CD1c-positive myeloid dendritic cell (primary cell): ENCODE measurements around the gene RBM18.

Source experiments
- DNase-seq: peaks from one replicate; pipeline ENCODE4 v3.0.0-alpha.2; 2016; ENCODE audit errors: extremely low spot score

The RBM18 gene

DNA sequence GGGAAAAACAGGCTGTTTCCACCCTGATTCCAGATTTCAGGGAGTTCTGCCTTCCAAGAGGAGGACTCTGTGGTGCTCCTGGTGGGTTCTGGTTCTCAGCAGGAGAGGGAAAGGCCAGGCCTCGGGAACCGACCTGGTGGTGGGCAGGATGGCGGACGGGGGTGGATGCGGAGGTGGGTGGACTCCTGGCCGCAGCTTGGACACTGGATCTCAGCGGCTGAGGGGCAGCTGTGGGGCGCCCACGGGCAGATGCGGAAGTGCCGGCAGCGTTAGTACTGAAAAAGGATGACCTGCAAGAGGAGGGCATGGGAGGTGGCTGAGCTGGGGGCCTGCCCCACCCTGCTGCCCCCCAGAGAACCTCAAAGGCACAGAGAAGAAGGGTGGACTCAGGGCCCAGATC, 60.1 kb downstream of the RBM18 start:
- DNase-seq, result no peak

DNA sequence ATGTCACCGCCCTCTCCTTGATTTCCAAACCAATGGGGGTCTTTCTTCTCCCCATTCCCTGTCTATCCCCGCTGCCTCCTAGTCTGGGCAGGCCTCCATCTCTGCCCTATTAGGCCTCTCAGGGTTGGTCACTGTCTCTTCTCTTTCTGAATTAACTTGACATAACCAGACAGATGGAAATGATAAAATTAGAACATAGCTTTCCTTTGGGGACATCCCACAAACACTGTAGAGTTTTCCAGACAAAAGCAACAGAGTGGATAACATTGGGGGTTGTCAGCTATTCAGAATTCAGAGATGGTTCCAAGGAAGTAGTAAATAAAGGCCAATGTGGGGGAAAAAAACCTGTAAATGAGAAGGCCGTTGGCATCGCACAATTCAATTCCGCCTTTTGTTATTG, 60.6 kb downstream of the RBM18 start:
- no peak for DNase-seq

DNA sequence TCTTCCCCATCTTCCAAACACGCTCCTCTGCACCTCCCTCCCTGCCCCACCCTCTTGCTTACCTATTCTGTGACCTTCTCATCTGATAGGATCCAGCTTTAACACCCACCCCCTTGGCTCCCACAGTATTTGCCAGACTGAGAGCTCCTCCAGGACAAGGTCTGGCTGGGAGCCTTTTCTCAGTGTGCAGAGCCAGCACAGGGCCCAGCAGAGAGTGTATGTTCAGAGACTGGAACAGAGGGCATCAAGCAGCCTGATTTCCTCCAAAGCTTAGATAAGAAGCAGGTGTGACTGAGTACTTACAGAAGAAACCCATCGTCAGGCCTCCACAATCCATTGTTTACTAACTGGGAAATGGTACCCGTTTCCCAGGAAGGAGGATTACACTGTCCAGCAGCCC, 62.5 kb downstream of the RBM18 start:
- DNase-seq, result no peak

DNA sequence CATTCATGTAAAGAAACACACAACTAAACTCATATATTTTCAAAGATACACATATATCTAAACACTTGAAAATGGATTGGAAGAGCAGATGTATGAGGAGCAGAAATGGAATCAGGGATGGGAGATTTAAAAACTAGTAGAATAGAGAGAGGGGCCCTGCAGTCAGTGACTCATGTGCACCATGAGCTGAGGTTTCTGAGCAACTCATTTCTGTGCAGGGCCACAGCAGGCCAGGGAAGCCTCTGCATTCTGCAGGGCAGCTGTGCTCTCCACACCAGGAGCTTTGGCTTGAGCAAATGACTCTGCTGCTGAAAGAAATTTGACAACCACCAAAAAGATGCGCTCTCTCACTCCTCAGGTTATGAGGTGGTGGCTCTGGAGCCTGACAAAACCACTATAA, 63.0 kb downstream of the RBM18 start:
- no peak for DNase-seq

DNA sequence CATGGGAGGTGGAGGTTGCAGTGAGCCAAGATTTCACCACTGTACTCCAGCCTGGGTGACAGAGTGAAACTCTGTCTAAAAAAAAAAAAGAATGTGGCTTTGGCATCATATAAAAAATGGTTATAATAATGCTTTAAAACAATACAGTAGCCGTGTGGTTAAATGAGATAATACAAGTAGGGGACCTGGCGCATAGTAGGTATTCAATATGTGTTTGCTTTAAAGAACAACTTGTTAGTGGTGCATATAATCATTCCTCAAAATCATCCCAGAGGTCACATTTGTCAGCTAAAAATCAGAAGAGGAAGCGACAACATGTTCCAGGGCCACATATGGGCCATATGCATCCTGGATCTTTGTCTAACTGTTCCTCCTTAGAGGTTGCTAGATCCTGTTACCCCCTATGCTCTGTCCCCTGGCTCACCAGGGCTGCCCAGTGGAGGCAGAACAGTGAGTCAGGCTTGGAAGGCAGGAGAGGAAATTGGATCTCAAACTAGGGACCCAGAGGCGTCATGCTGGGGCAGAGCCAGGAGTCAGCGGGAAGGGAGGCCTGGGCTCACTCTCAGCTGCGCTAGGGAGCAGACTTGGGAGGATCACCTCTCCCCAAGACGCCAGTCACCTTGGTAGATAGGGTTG, 63.6 kb downstream of the RBM18 start:
- no peak for DNase-seq

DNA sequence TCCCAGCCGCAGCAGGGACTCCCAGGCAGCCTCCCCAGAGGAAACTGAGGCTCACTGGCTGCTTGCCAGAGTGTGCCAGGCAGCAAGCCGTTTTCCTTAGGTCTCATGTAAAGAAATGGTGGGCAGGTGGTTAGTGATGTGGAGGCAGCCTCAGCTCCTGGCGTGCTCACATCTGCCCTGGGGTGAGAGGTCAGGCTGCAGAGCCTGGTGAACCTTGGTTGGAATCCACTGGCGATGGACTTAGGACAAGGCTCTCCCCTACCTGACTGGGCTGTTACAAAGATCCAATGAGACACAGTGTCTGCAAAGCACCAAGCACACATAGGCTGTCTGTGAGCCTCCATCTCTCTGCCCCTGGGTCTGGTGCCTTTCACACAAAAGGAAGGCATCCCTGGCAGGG, 66.8 kb downstream of the RBM18 start:
- DNase-seq, result no peak

DNA sequence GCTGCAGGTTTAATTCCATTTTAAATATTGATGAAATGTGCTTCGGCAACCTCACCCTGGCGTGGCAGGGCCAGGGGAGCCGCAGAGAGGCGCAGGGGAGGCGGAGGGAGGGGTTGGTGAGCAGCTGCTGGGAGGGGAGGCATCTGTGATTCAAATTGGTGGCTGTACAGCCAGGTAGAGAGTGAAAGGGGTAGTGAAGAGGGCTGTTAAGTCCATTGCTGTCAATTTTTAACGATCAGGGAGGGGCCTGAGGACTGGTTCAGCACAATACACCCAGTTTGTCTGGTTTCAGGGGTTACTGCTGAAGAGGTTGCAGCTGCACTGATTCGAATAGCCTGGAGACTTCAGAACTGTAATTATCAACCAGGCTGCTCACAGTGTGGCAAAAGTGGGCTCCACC, 67.2 kb downstream of the RBM18 start:
- DNase-seq, result no peak

DNA sequence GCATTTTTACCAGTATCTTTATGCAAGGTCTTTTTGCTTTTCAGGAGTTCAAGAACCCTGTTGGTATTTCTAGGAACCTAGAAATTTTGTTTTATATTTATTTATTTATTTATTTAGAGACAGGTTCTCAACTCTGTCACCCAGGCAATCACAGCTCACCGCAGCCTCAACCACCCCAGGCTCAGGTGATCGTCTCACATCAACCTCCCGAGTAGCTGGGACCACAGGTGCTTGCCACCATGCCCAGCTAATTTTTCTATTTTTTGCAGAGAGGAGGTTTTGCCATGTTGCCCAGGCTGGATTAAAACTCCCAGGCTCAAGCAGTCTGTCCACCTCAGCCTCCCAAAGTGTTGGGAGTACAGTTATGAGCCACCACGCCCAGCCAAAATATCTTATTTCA, 68.8 kb downstream of the RBM18 start:
- no peak for DNase-seq

DNA sequence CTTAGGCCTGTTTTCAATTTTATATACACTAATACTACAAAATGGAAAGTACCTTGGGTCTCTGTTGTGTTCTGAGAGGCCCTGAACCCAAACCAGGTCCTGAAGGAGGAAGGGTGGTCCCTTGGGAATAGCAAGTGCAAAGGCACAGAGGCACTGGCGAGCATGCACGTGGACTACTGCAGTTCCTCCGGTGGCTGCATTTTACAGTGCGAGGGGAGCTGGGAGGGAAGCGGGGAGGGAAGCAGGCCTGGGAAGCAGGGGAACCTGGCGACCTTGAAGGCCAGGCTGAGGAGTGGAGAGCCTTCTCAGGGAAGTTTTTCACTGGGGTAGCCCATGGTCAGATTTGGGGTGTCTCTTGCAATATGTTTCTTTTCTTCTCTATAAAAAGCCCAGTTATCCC, 71.0 kb downstream of the RBM18 start:
- DNase-seq, result no peak

DNA sequence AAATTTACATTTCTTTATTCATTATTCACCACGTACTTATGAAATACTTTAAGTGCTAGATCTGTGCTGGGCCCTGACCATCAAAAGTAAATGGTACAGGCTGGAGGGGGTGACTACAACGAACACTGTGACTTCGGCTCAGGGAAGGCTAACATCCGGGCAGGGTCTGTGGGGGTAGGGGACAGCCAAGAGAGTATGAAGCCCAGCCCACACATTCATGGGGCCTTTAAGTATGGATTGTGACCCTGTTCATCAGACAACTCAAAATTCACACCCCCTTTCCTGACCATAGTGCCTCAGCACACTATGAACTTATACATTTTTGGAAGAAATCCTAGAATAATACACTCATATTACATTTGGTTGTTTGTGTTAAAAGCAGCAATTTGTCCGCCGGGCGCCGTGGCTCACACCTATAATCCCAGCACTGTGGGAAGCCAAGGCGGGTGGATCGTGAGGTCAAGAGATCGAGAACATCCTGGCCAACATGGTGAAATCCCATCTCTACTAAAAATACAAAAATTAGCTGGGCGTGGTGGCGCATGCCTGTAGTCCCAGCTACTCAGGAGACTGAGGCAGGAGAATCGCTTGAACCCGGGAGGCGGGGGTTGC, 71.6 kb downstream of the RBM18 start:
- no peak for DNase-seq

DNA sequence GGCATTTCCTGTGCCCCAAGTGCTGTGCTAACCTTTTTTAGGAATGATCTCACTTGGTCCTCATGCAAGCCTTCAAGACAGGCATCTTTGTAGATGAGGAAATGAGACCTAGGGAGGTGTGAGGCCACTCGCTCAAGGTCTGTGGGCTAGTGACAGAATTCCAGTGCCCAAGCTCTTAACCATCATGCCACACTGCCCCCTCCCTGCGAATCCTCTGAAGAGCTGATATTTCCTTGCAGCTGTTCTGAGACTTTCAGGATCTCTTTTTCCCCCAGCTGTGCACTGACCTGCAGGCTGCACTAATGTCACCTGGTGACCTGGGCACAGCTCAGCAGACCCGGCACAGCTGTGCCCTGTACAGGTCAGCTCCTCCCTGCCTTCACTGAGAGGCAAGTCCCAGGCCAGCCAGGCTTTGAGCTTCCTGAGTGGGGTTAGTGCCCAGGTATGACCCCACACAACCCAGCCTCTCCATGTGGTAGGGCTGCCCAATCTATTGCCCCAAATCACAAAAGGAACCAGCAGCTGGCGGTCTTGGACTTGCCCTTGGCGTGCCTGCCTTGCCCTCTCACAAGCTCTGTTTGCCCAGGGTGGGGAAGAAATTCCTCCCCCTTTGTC, 72.3 kb downstream of the RBM18 start:
- DNase-seq, result no peak

DNA sequence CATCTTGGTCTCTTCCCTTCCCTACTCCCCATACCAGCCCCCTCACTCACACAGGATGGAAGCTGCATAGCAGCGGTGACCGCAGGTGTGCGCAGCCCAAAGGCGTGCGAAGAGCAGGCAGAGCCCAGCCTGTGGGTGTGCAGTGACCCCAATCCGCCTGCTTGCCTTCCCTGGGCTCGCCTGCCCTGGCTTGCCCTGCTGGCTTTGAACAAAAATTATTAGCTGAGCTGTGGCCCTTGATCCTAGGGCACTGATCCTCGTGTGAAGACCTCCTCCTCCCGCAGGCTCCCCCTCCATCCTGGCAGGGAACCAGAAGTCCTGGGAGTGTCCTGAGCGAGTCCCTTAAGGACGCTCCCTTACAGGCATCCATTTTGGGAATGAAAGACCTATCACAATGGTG, 73.1 kb downstream of the RBM18 start:
- DNase-seq, result no peak

DNA sequence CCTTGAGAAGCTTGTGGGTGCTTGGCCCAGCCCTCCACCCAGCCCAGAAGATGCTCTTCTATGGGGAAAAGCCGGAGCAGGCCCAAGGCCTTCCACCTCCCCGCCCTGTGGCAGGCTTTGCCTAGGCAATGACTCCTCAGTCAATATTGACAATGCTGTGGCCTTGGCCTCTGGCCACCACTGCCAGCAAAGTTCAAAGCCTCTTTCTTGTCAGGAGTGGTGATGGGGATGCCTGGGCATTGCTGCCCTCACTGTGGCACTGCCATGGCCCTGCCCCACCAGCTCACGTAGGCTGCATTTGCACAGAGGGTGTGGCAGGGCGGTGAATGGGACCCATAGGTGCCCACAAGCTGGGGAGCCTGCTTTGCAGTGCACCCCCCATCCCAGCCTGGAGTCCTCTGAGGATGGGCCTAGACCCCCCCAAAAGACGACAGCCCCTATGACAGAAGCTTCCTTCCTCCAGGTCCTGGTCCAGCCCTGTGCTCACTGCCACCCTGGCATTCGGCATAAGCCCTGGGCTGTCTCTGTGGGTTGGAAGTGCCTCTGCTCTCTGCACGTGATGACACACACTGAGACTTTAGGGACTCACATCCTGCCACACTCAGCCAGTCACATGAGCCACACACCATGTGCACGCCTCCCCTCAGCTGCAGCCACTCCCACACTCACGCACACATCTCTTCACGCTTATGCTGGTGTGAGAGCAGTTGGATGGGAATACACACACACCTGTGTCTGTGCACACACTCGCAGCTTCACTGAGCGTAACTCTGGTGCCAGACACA, 73.9 kb downstream of the RBM18 start:
- no peak for DNase-seq

DNA sequence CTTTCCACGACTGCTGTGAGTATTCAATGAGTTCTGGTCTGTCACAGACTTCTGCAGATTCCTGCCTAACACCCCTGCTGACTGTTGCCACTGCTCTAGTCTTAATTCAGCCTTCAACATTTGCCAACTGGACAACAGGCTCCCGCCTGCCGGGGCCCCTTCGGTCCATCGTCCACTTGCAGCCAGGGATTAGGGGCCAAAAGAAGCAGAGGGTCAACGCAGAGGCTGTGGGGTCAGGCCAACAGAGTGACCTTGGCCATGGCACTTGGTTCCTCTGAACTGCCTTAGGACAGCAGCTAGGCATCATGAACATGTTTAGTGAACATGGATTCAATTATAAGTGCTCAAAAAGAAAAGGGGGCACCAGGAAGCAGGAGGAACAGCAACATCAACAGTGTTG, 76.3 kb downstream of the RBM18 start:
- DNase-seq, result no peak
